ENCODE measurements around the gene GLT8D2. TPM values are rescaled to one million over a fixed set of nuclear protein-coding genes. Genes with fewer than 3 reads are reported as not detected.

GLT8D2 gene
- total and polyA plus RNA-seq, 3 donors from 2014 or later: 5.7 to 17.3 (median 8.1) TPM

DNA sequence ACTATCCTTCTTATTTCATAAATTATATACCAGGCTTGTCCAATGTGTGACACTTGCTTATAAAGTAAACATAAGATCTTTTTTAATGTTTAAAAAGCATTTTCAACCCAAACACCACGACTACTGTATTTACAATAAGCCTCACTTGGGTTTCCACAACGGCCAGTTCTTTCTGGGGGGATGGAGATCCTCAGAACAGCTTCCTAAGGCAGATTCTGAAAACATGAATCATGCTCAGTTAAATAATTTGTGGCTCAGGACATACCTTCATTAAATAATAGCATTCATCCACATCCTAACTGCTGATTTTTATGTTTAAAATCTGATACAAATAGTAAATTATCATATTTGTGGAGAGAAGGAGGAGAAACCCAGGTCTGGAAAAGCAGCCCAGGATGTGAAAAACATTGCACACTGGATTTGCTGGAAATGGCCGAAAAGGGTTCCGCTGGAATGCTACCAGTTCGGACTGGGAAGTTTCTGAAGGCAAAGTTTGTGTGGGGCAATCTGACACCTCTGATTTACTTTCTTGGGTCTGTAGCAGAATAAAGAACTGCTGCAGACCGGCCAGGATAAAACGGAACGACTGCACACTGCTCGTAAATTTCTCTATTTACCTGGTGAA lies 597 bp downstream of the GLT8D2 start:
- no peak for TF ChIP-seq POLR2A (IDR thresholded peaks at IDR 0.05)
- TF ChIP-seq, protein P1, sequence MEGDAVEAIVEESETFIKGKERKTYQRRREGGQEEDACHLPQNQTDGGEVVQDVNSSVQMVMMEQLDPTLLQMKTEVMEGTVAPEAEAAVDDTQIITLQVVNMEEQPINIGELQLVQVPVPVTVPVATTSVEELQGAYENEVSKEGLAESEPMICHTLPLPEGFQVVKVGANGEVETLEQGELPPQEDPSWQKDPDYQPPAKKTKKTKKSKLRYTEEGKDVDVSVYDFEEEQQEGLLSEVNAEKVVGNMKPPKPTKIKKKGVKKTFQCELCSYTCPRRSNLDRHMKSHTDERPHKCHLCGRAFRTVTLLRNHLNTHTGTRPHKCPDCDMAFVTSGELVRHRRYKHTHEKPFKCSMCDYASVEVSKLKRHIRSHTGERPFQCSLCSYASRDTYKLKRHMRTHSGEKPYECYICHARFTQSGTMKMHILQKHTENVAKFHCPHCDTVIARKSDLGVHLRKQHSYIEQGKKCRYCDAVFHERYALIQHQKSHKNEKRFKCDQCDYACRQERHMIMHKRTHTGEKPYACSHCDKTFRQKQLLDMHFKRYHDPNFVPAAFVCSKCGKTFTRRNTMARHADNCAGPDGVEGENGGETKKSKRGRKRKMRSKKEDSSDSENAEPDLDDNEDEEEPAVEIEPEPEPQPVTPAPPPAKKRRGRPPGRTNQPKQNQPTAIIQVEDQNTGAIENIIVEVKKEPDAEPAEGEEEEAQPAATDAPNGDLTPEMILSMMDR (IDR thresholded peaks at IDR 0.05): no peak
- Histone ChIP-seq H3K9me3 (no peaks in the 10 kb centered on the region), H3K4me1 (peaks cover 6% of the 10 kb centered on the region), H3K27me3 (no peaks in the 10 kb centered on the region), H3K36me3 (ENCODE audit: low read depth, missing control alignments) (no peaks in the 10 kb centered on the region), H3K27ac (peak overlapping the region in 1 of 2 donors; percentile 62), H3K4me3 (peak overlapping the region; percentile 37 to 56)
- DNase-seq: peak; percentile 24
- intact Hi-C loops (cut with DNase I; ENCODE audit: low total_unique reads): no loop called here
- 9 to 10% methylated on average over 9 of the region's 9 CpGs for WGBS, 2 donors

DNA sequence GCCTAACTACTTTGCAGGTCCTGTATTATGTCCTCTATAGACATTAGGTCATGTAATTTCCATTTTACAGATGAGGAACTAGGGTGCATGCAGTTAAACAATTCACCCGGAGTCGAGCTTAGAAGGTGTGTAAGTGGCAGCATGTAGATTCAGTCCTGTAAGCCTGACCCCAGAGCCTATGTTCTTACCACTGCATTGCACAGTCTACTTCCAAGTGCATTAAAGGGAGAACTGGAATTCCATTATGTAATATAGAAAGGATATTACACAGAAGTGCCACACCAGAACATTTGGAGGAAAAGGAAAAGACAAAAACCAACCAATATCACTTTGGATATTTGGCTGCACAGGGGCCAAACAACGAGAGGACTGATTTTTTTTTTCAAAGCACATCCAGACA lies 1.2 kb downstream of the GLT8D2 start:
- intact Hi-C loops (cut with DNase I; ENCODE audit: low total_unique reads): no loop called here
- WGBS, 2 donors: 47 to 49% methylated on average over 3 of the region's 3 CpGs
- H3K4me3 ChIP-seq: no peak overlapping the region

DNA sequence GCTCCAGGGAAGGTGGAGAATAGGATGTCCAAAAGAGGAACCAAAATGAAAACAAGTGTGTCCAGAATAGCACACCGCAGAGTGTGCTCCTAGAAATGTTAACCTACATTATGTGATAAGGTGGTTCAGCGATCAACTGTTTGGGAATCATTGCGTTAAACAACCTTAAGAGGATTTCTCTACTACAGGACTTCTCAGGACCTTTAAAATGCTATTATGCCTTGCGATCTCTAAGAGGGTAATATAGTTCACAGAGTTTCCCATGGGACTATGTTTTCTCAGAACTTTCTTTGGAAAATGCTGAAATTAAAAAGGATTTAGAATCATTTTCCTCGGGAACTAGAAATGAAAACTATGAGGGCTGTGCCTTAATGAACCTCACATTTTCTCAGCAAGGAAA lies 1.8 kb downstream of the GLT8D2 start:
- Histone ChIP-seq H3K36me3 (ENCODE audit: low read depth, missing control alignments) (no peaks in the 10 kb centered on the region), H3K4me1 (peaks cover 6% of the 10 kb centered on the region), H3K4me3 (no peak overlapping the region), H3K27me3 (no peaks in the 10 kb centered on the region), H3K27ac (no peak overlapping the region), H3K9me3 (no peaks in the 10 kb centered on the region)
- DNase-seq: no peak
- TF ChIP-seq POLR2A (IDR thresholded peaks at IDR 0.05): no peak
- WGBS, 2 donors: 66 to 80% methylated on average over 5 of the region's 5 CpGs
- intact Hi-C loops (cut with DNase I; ENCODE audit: low total_unique reads): no loop called here

More for the DNA sequence above, 1.2 kb downstream of the GLT8D2 start:
- DNase-seq: no peak
- Histone ChIP-seq H3K9me3 (no peaks in the 10 kb centered on the region), H3K4me1 (peaks cover 6% of the 10 kb centered on the region), H3K36me3 (ENCODE audit: low read depth, missing control alignments) (no peaks in the 10 kb centered on the region), H3K27me3 (no peaks in the 10 kb centered on the region), H3K27ac (no peak overlapping the region)
- TF ChIP-seq POLR2A (IDR thresholded peaks at IDR 0.05): no peak
- TF ChIP-seq, protein P1 (IDR thresholded peaks at IDR 0.05): no peak

DNA sequence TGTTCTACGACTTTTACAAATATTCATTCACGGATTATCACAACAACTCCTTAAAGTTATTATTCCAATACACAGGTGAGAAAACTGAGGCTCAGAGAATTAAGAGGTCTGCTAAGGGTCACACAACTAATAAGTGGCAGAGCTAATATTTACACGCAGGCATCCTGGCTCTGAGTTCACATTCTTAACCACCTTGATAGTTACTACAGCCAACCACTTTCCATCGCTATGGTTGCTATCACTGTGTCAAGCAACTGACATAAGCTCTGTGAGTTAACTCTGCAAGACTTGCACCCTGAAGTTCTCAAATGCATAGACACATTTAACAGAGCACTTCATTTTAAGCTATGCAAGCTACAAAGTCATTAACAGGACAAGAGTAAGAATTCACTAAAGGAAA lies 3.7 kb downstream of the GLT8D2 start:
- WGBS, 2 donors: 93% methylated on average over 4 of the region's 4 CpGs
- intact Hi-C loops (cut with DNase I; ENCODE audit: low total_unique reads): no loop called here
- TF ChIP-seq POLR2A (IDR thresholded peaks at IDR 0.05): no peak
- TF ChIP-seq, protein P1 (IDR thresholded peaks at IDR 0.05): no peak
- H3K4me3 ChIP-seq: no peak overlapping the region
- no peaks in the 10 kb centered on the region for H3K27me3 ChIP-seq
- no peaks in the 10 kb centered on the region for H3K36me3 ChIP-seq (ENCODE audit: low read depth, missing control alignments)
- H3K4me1 ChIP-seq: peaks cover 6% of the 10 kb centered on the region
- DNase-seq: no peak
- no peak overlapping the region for H3K27ac ChIP-seq
- no peaks in the 10 kb centered on the region for H3K9me3 ChIP-seq

DNA sequence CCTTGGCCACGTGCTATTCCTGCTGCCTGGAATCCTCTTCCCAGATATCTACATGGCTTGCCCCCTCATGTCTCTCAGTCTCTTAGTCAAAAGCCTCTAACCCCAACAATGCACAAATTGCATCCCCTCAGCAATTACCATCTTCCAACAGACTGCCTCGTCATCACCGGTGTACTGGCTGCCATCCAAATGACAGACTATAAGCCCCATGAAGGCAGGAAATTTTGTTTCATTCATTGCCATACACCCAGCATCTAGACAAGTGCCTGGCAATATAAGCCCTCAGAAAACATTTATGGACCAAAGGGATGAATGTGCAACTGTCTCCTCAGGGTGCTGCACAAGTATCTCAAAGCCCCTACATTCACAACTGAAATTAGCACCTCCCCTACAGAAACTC lies 5.8 kb downstream of the GLT8D2 start:
- intact Hi-C loops (cut with DNase I; ENCODE audit: low total_unique reads): no loop called here
- TF ChIP-seq POLR2A (IDR thresholded peaks at IDR 0.05): no peak
- TF ChIP-seq, protein P1 (IDR thresholded peaks at IDR 0.05): no peak

More for the DNA sequence above, 5.8 kb downstream of the GLT8D2 start:
- WGBS, 2 donors: 93 to 97% methylated on average over 3 of the region's 3 CpGs
- no peak for DNase-seq
- Histone ChIP-seq H3K27ac (no peak overlapping the region), H3K36me3 (ENCODE audit: low read depth, missing control alignments) (no peaks in the 10 kb centered on the region), H3K27me3 (no peaks in the 10 kb centered on the region), H3K4me1 (peaks cover 6% of the 10 kb centered on the region), H3K9me3 (no peaks in the 10 kb centered on the region), H3K4me3 (no peak overlapping the region)

Measured in testis (tissue), 3 donors.